H1 (cell line): ENCODE results near the gene CFB. TPM values are rescaled to one million over a fixed set of nuclear protein-coding genes. Genes with fewer than 3 reads are reported as not detected.
"Not testable (repeated sequence)": the region's sequence is repeated elsewhere in the genome, so short reads cannot be mapped to it uniquely, and the experiment has no call there.

ENCODE experiments used
- CTCF ChIA-PET: fragments of 300-600 bp; sonication (Branson Sonifier 250); formaldehyde crosslinking; loops from one replicate; lab custom pipeline; 2021; ENCODE audit not compliant: partially characterized antibody; lab: Charles Lee
- POLR2A ChIA-PET: fragments of 300-600 bp; sonication (Branson Sonifier 250); formaldehyde crosslinking; loops from one replicate; lab custom pipeline; 2021; ENCODE audit warnings: inconsistent platforms; ENCODE audit not compliant: partially characterized antibody; lab: Charles Lee
- DNase-seq, 2 experiments: peaks; one replicate each; pipeline versions ENCODE4 v3.0.0 to v3.0.0-alpha.2; 2010 to 2022; ENCODE audit warnings: low spot score in 2 of 2, low read depth in 1 of 2, mixed read lengths in 1 of 2
- FAIRE-seq: peaks from 2 replicates; lab custom pipeline; 2011; peaks lifted over from hg19 to GRCh38; lab: Jason Lieb, UNC
- H2AFZ ChIP-seq: 2 replicates; pipeline ENCODE4 v1.8.1; 2012; ENCODE audit warnings: low read length, inconsistent platforms
- H2AK5ac ChIP-seq: 2 replicates; pipeline ENCODE4 v1.6.1; 2013; ENCODE audit warnings: low read depth, low read length
- H2BK120ac ChIP-seq: replicated peaks from 2 replicates; pipeline ENCODE3; 2013; ENCODE audit warnings: low read depth, low read length, inconsistent platforms
- H2BK12ac ChIP-seq: 2 replicates; pipeline ENCODE4 v1.6.1; 2013; ENCODE audit warnings: low read depth, low read length
- H2BK15ac ChIP-seq: 2 replicates; pipeline ENCODE4 v1.6.1; 2013; ENCODE audit warnings: low read length
- H2BK20ac ChIP-seq: 2 replicates; pipeline ENCODE4 v1.6.1; 2013; ENCODE audit warnings: low read length
- H2BK5ac ChIP-seq: 2 replicates; pipeline ENCODE4 v1.6.1; 2013; ENCODE audit warnings: low read depth, low read length
- H3K14ac ChIP-seq: 2 replicates; pipeline ENCODE4 v1.6.1; 2013; ENCODE audit warnings: inconsistent platforms; ENCODE audit not compliant: insufficient read length
- H3K18ac ChIP-seq: 2 replicates; pipeline ENCODE4 v1.6.1; 2013; ENCODE audit warnings: low read length; ENCODE audit errors: extremely low read depth
- H3K23ac ChIP-seq: 2 replicates; pipeline ENCODE4 v1.6.1; 2013; ENCODE audit warnings: inconsistent platforms; ENCODE audit not compliant: insufficient read length
- H3K23me2 ChIP-seq: 2 replicates; pipeline ENCODE4 v1.6.1; 2013; ENCODE audit warnings: low read depth, low read length
- H3K27ac ChIP-seq: 2 replicates; pipeline ENCODE4 v1.6.1; 2011; ENCODE audit warnings: low read depth, low read length, inconsistent platforms
- H3K27me3 ChIP-seq, 4 experiments: replicated peaks in 1 of 4; 1 replicate in 1 of 4; 2 replicates in 3 of 4; pipeline versions ENCODE4 v1.6.1 to v1.8.1; 2011 to 2013; ENCODE audit warnings: low read length in 3 of 4, mild to moderate bottlenecking in 3 of 4, inconsistent platforms in 2 of 4, mixed read lengths in 2 of 4, moderate library complexity in 1 of 4; ENCODE audit not compliant: control insufficient read depth in 3 of 4, insufficient read depth in 3 of 4; ENCODE audit errors: extremely low read depth in 1 of 4
- H3K36me3 ChIP-seq, 4 experiments: 2 replicates each; pipeline versions ENCODE4 v1.6.1 to v1.8.1; 2011 to 2013; ENCODE audit warnings: mild to moderate bottlenecking in 4 of 4, low read length in 3 of 4, moderate library complexity in 2 of 4, control low read depth in 1 of 4, inconsistent platforms in 1 of 4; ENCODE audit not compliant: insufficient read depth in 4 of 4, control insufficient read depth in 2 of 4
- H3K4ac ChIP-seq: replicated peaks from 2 replicates; pipeline ENCODE3; 2013; ENCODE audit warnings: low read length, low read depth, mixed read lengths, inconsistent platforms; ENCODE audit not compliant: insufficient read length
- H3K4me1 ChIP-seq, 4 experiments: replicated peaks in 1 of 4; 1 replicate in 1 of 4; 2 replicates in 3 of 4; pipeline versions ENCODE4 v1.6.1 to v1.8.1; 2011 to 2013; ENCODE audit warnings: low read length in 3 of 4, inconsistent platforms in 2 of 4, mixed read lengths in 1 of 4; ENCODE audit not compliant: insufficient read depth in 4 of 4, control insufficient read depth in 3 of 4
- H3K4me2 ChIP-seq, 2 experiments: 2 replicates each; pipeline versions ENCODE4 v1.6.1 to v1.8.1; 2011 to 2013; ENCODE audit warnings: low read depth in 2 of 2, low read length in 2 of 2, control low read depth in 1 of 2, inconsistent platforms in 1 of 2, mild to moderate bottlenecking in 1 of 2; ENCODE audit not compliant: insufficient read depth in 1 of 2
- H3K4me3 ChIP-seq, 4 experiments: fragments of 200-600, 300-600 bp in 1 of 4; sonication (generic), shearing (Covaris generic), sonication (Bioruptor Twin) in 1 of 4; 2 replicates each; pipeline versions ENCODE4 v1.5.1 to v1.8.1; 2011 to 2016; ENCODE audit warnings: low read length in 4 of 4, low read depth in 3 of 4, control low read depth in 2 of 4, inconsistent platforms in 2 of 4, mild to moderate bottlenecking in 2 of 4, mixed read lengths in 1 of 4, moderate library complexity in 1 of 4; ENCODE audit not compliant: insufficient read depth in 2 of 4; ENCODE audit errors: extremely low read depth in 1 of 4
- H3K56ac ChIP-seq: replicated peaks from 2 replicates; pipeline ENCODE3; 2013; ENCODE audit warnings: low read depth, mild to moderate bottlenecking, mixed read lengths, low read length, inconsistent platforms; ENCODE audit not compliant: insufficient read length
- H3K79me1 ChIP-seq: 2 replicates; pipeline ENCODE4 v1.6.1; 2013; ENCODE audit warnings: low read depth, low read length, control low read depth
- H3K79me2 ChIP-seq, 2 experiments: 2 replicates each; pipeline versions ENCODE4 v1.6.1 to v1.8.1; 2012 to 2013; ENCODE audit warnings: low read length in 2 of 2, mild to moderate bottlenecking in 2 of 2, inconsistent platforms in 1 of 2; ENCODE audit not compliant: insufficient read depth in 2 of 2, control insufficient read depth in 1 of 2
- H3K9ac ChIP-seq, 4 experiments: replicated peaks in 1 of 4; 1 replicate in 1 of 4; 2 replicates in 3 of 4; pipeline versions ENCODE4 v1.6.1 to v1.8.1; 2011 to 2013; ENCODE audit warnings: low read depth in 3 of 4, low read length in 3 of 4, control low read depth in 2 of 4, mild to moderate bottlenecking in 2 of 4, moderate library complexity in 2 of 4, inconsistent platforms in 1 of 4; ENCODE audit errors: extremely low read depth in 1 of 4
- H3K9me3 ChIP-seq, 2 experiments: 2 replicates each; pipeline versions ENCODE4 v1.6.1 to v1.8.1; 2012 to 2013; ENCODE audit warnings: mild to moderate bottlenecking in 2 of 2, moderate library complexity in 2 of 2, control low read depth in 1 of 2, inconsistent platforms in 1 of 2, low read depth in 1 of 2, low read length in 1 of 2, mixed read lengths in 1 of 2; ENCODE audit not compliant: insufficient read depth in 2 of 2
- H4K20me1 ChIP-seq, 2 experiments: replicated peaks in 1 of 2; 2 replicates each; pipeline versions ENCODE3 to v1.8.1; 2011 to 2013; ENCODE audit warnings: inconsistent platforms in 2 of 2, low read length in 2 of 2, mild to moderate bottlenecking in 1 of 2; ENCODE audit not compliant: insufficient read depth in 2 of 2, control insufficient read depth in 1 of 2
- H4K5ac ChIP-seq: 2 replicates; pipeline ENCODE4 v1.6.1; 2013; ENCODE audit warnings: low read length, low read depth, mixed read lengths, inconsistent platforms; ENCODE audit not compliant: insufficient read length
- H4K8ac ChIP-seq: 2 replicates; pipeline ENCODE4 v1.8.0; 2013; ENCODE audit warnings: mild to moderate bottlenecking, moderate library complexity, low read length, inconsistent platforms; ENCODE audit not compliant: insufficient read depth; ENCODE audit errors: extremely low read depth
- H4K91ac ChIP-seq: replicated peaks from 2 replicates; pipeline ENCODE3; 2013; ENCODE audit warnings: low read length, mixed read lengths, inconsistent platforms; ENCODE audit not compliant: insufficient read length
- WGBS, 2 experiments: shearing (Covaris generic) in 1 of 2; methylation state at CpG; one replicate each; pipeline versions ENCODE4 v1.1.6 to v1.1.7; 2013 to 2015; ENCODE audit warnings: low lambda C conversion rate in 2 of 2, mixed read lengths in 2 of 2, inconsistent platforms in 1 of 2, low coverage in 1 of 2, missing lambda C conversion rate in 1 of 2; ENCODE audit not compliant: insufficient replicate concordance in 2 of 2, insufficient coverage in 1 of 2, insufficient read length in 1 of 2; ENCODE audit errors: extremely low coverage in 1 of 2, missing lambda C conversion rate in 1 of 2; 5-methylcytosine and 5-hydroxymethylcytosine counted together
- polyA plus RNA-seq, 7 experiments: library from polyadenylated mRNA; depleted of rRNA in 3 of 7; stranded (reverse) in 5 of 7; unstranded in 2 of 7; fragments of >200 nt in 5 of 7; fragments of 200-250 nt in 2 of 7; gene quantifications; 1 replicate in 5 of 7; 2 replicates in 1 of 7; 4 replicates in 1 of 7; pipeline versions ENCODE4 v1.2.1 to v1.2.3, GENCODE V29; 2011 to 2013; ENCODE audit warnings: missing spikeins in 2 of 7, mixed read lengths in 2 of 7
- total RNA-seq: library from RNA; stranded (reverse); fragmentation: NEBNext Ultra II Directional; extraction: Animal tissue kit (Norgen Biotek cat#: 25700); gene quantifications from 2 replicates; pipeline ENCODE4 v1.2.1, GENCODE V29; 2021

CFB gene
- total and polyA plus RNA-seq, 2 of the 8 experiments (the other 6 are each of a cell fraction or from before 2014, with no cell fraction given), result 0.09 TPM; not detected in 1

- H3K14ac ChIP-seq, H3K4me1 ChIP-seq, H3K9me3 ChIP-seq, H3K9ac ChIP-seq, H2AFZ ChIP-seq, H3K4ac ChIP-seq, H2BK120ac ChIP-seq, H2BK12ac ChIP-seq, H2BK15ac ChIP-seq, POLR2A ChIA-PET, H3K4me3 ChIP-seq, H3K56ac ChIP-seq, H2BK5ac ChIP-seq, H4K91ac ChIP-seq, H4K8ac ChIP-seq, H3K23ac ChIP-seq, H3K23me2 ChIP-seq, H2BK20ac ChIP-seq, H3K18ac ChIP-seq, CTCF ChIA-PET, H3K27me3 ChIP-seq, H4K20me1 ChIP-seq, H4K5ac ChIP-seq, H3K27ac ChIP-seq, FAIRE-seq, DNase-seq, H3K79me2 ChIP-seq, H3K4me2 ChIP-seq, H3K79me1 ChIP-seq, H2AK5ac ChIP-seq, H3K36me3 ChIP-seq: not testable (repeated sequence)
- 100% methylated on average over 3 of the region's 14 CpGs; no CpG with 5 or more reads in 1 of the 2 experiments for WGBS, 2 experiments
These were observed 48.5 kb downstream of the CFB start for GRCh38 chr6:31994421-31994820.

DNA sequence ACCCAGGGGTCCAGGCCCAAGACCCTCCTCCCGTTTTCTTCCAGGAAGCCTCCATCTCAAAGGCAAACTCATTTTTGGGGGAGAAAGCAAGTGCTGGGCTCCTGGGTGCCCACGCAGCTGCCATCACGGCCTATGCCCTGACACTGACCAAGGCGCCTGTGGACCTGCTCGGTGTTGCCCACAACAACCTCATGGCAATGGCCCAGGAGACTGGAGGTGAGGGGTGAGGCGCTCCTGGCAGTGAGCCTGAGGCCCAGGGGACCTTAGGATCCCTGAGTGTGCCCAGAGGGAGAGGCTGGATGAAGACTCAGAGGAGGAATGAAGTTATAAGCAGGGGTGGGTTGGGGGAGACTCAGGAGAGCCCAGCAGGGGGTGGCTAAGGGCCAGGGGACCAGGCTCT, 50.5 kb downstream of the CFB start:
- WGBS, 2 experiments, result 89% methylated on average over 3 of the region's 6 CpGs; no CpG with 5 or more reads in 1 of the 2 experiments
- H3K4me2 ChIP-seq, H2AK5ac ChIP-seq, POLR2A ChIA-PET, H3K9ac ChIP-seq, H4K8ac ChIP-seq, H2BK5ac ChIP-seq, H3K9me3 ChIP-seq, H2BK20ac ChIP-seq, H4K20me1 ChIP-seq, H3K79me2 ChIP-seq, H4K5ac ChIP-seq, H2BK12ac ChIP-seq, H2BK120ac ChIP-seq, H2BK15ac ChIP-seq, H3K4me3 ChIP-seq, H2AFZ ChIP-seq, H3K79me1 ChIP-seq, H3K14ac ChIP-seq, H3K23me2 ChIP-seq, CTCF ChIA-PET, H3K27me3 ChIP-seq, H3K56ac ChIP-seq, H3K18ac ChIP-seq, H4K91ac ChIP-seq, H3K23ac ChIP-seq, FAIRE-seq, DNase-seq, H3K36me3 ChIP-seq, H3K4me1 ChIP-seq, H3K27ac ChIP-seq, H3K4ac ChIP-seq: not testable (repeated sequence)
